Thyroid gland (tissue), 4 donors: Measurements from ENCODE around the gene PADI4.

Experiments
- CTCF ChIP-seq, 6 experiments: fragments of 200-600 bp in 3 of 6; fragments of 450-650 bp in 3 of 6; sonication (generic) in 3 of 6; IDR thresholded peaks; one replicate each; pipeline ENCODE4 v1.5.1; 2016 to 2019; ENCODE audit warnings: antibody characterized with exemption in 6 of 6, mild to moderate bottlenecking in 2 of 6, inconsistent platforms in 1 of 6, moderate library complexity in 1 of 6
- POLR2A ChIP-seq, 2 donors: fragments of 450-650 bp; IDR thresholded peaks; one replicate each; pipeline ENCODE4 v1.6.1; 2017; ENCODE audit warnings: antibody characterized with exemption in 2 of 2, mild to moderate bottlenecking in 2 of 2, moderate library complexity in 1 of 2

GRCh38 chr1:17260738-17261137 is 47.3 kb upstream of the PADI4 start:
- TF ChIP-seq CTCF (IDR thresholded peaks at IDR 0.05) (no peak), POLR2A (IDR thresholded peaks at IDR 0.05) (no peak)
